Progenitor cell of endocrine pancreas (in vitro differentiated cells): Measurements from ENCODE around the gene ATP12A. TPM values are rescaled to one million over a fixed set of nuclear protein-coding genes. Genes with fewer than 3 reads are reported as not detected.

Experiments used
- DNase-seq: peaks from one replicate; pipeline ENCODE4 v3.0.0; 2021; ENCODE audit warnings: low spot score; ENCODE audit not compliant: unreplicated experiment
- H3K27ac Mint-ChIP-seq: 2 replicates; pipeline ENCODE4 v1.8.0; 2021; ENCODE audit warnings: mild to moderate bottlenecking, moderate library complexity, mixed read lengths
- H3K27me3 Mint-ChIP-seq: 2 replicates; pipeline ENCODE4 v1.8.0; 2021; ENCODE audit warnings: mixed read lengths
- H3K36me3 Mint-ChIP-seq: 2 replicates; pipeline ENCODE4 v1.8.0; 2022; ENCODE audit warnings: mixed read lengths; ENCODE audit not compliant: insufficient read depth
- H3K4me1 Mint-ChIP-seq: 2 replicates; pipeline ENCODE4 v1.8.0; 2021; ENCODE audit warnings: low read depth, mixed read lengths
- H3K4me3 Mint-ChIP-seq: 2 replicates; pipeline ENCODE4 v1.8.0; 2021; ENCODE audit warnings: low read depth, mild to moderate bottlenecking, moderate library complexity, mixed read lengths
- H3K9me3 Mint-ChIP-seq: 2 replicates; pipeline ENCODE4 v1.8.0; 2021; ENCODE audit warnings: low read depth, mixed read lengths
- CTCF ChIP-seq: fragments of 200-600 bp; sonication (generic); IDR thresholded peaks from one replicate; pipeline ENCODE4 v1.5.0; 2021; ENCODE audit warnings: antibody characterized with exemption, mild to moderate bottlenecking; ENCODE audit not compliant: unreplicated experiment
- total RNA-seq: library from RNA; stranded (reverse); gene quantifications from 2 replicates; pipeline ENCODE4 v1.2.1, GENCODE V29; 2021

Gene ATP12A
- total RNA-seq, 1 donor from 2014 or later = 1.9 TPM

GRCh38 chr13:24693862-24694471, 13.8 kb downstream of the ATP12A start:
- H3K27ac Mint-ChIP-seq = no peak overlapping the region
- TF ChIP-seq CTCF = peak; percentile 79
- peaks cover 4% of the 10 kb centered on the region for H3K4me1 Mint-ChIP-seq
- peak; percentile 24 for DNase-seq
- H3K36me3 Mint-ChIP-seq = no peaks in the 10 kb centered on the region
- no peaks in the 10 kb centered on the region for H3K9me3 Mint-ChIP-seq
- H3K4me3 Mint-ChIP-seq = no peak overlapping the region
- H3K27me3 Mint-ChIP-seq = peaks cover 30% of the 10 kb centered on the region

- no peaks in the 10 kb centered on the region for H3K9me3 Mint-ChIP-seq
- TF ChIP-seq CTCF = no peak
- DNase-seq = no peak
- H3K27ac Mint-ChIP-seq = no peak overlapping the region
- H3K36me3 Mint-ChIP-seq = no peaks in the 10 kb centered on the region
- no peak overlapping the region for H3K4me3 Mint-ChIP-seq
- peaks cover 2% of the 10 kb centered on the region for H3K4me1 Mint-ChIP-seq
- peaks cover 37% of the 10 kb centered on the region for H3K27me3 Mint-ChIP-seq
Measured at GRCh38 chr13:24694907-24695306, 14.7 kb downstream of the ATP12A start.

GRCh38 chr13:24698686-24699085, 18.5 kb downstream of the ATP12A start:
- peaks cover 2% of the 10 kb centered on the region for H3K4me1 Mint-ChIP-seq
- H3K36me3 Mint-ChIP-seq = no peaks in the 10 kb centered on the region
- peaks cover 21% of the 10 kb centered on the region for H3K27me3 Mint-ChIP-seq
- DNase-seq = no peak
- H3K4me3 Mint-ChIP-seq = no peak overlapping the region
- TF ChIP-seq CTCF = no peak
- H3K27ac Mint-ChIP-seq = no peak overlapping the region
- no peaks in the 10 kb centered on the region for H3K9me3 Mint-ChIP-seq

GRCh38 chr13:24699541-24699940, 19.3 kb downstream of the ATP12A start:
- no peak for TF ChIP-seq CTCF
- H3K36me3 Mint-ChIP-seq = no peaks in the 10 kb centered on the region
- no peaks in the 10 kb centered on the region for H3K9me3 Mint-ChIP-seq
- H3K4me1 Mint-ChIP-seq = no peaks in the 10 kb centered on the region
- H3K27ac Mint-ChIP-seq = no peak overlapping the region
- DNase-seq = no peak
- peaks cover 19% of the 10 kb centered on the region for H3K27me3 Mint-ChIP-seq
- H3K4me3 Mint-ChIP-seq = no peak overlapping the region

- no peak for TF ChIP-seq CTCF
- H3K4me3 Mint-ChIP-seq = no peak overlapping the region
- DNase-seq = no peak
Measured at GRCh38 chr13:24700539-24700938, 20.3 kb downstream of the ATP12A start.

More at GRCh38 chr13:24700539-24700938, 20.3 kb downstream of the ATP12A start:
- no peaks in the 10 kb centered on the region for H3K36me3 Mint-ChIP-seq
- H3K27me3 Mint-ChIP-seq = peaks cover 19% of the 10 kb centered on the region
- no peak overlapping the region for H3K27ac Mint-ChIP-seq
- no peaks in the 10 kb centered on the region for H3K9me3 Mint-ChIP-seq
- H3K4me1 Mint-ChIP-seq = no peaks in the 10 kb centered on the region
